DND-41 (cell line): ENCODE measurements around the gene MMRN2.

Source experiments
- ATAC-seq: fragments of 200-7000 bp; cut with Tn5 transposase; 3 replicates; pipeline ENCODE4 v1.9.1; 2021; ENCODE audit warnings: low read depth; ENCODE audit not compliant: insufficient read depth
- DNase-seq: peaks from one replicate; pipeline ENCODE4 v3.0.0-alpha.2; 2020
- H2AFZ ChIP-seq: 2 replicates; pipeline ENCODE4 v1.6.0; 2012; ENCODE audit warnings: low read depth, low read length
- H3K27ac ChIP-seq: 2 replicates; pipeline ENCODE4 v1.5.1; 2012; ENCODE audit warnings: low read length, inconsistent platforms
- H3K27me3 ChIP-seq: fragments of 200-600 bp; sonication (generic); 2 replicates; pipeline ENCODE4 v1.6.0; 2012; ENCODE audit warnings: low read length, mild to moderate bottlenecking, inconsistent platforms; ENCODE audit not compliant: insufficient read depth, poor library complexity
- H3K36me3 ChIP-seq: 2 replicates; pipeline ENCODE4 v1.5.1; 2012; ENCODE audit warnings: low read length, inconsistent platforms; ENCODE audit not compliant: insufficient read depth
- H3K4me1 ChIP-seq: 2 replicates; pipeline ENCODE4 v1.5.1; 2012; ENCODE audit warnings: mild to moderate bottlenecking, low read length; ENCODE audit not compliant: insufficient read depth
- H3K4me2 ChIP-seq: 2 replicates; pipeline ENCODE4 v1.6.0; 2012; ENCODE audit warnings: mild to moderate bottlenecking, moderate library complexity, low read length, inconsistent platforms; ENCODE audit not compliant: insufficient read depth
- H3K4me3 ChIP-seq, 2 experiments: fragments of 200-600 bp in 1 of 2; shearing (Covaris generic) in 1 of 2; 2 replicates each; pipeline ENCODE4 v1.5.1; 2012 to 2016; ENCODE audit warnings: inconsistent platforms in 2 of 2, low read length in 2 of 2, mild to moderate bottlenecking in 2 of 2, low read depth in 1 of 2, moderate library complexity in 1 of 2
- H3K79me2 ChIP-seq: 2 replicates; pipeline ENCODE4 v1.6.0; 2012; ENCODE audit warnings: low read length, inconsistent platforms; ENCODE audit not compliant: insufficient read depth
- H3K9ac ChIP-seq: 2 replicates; pipeline ENCODE4 v1.6.0; 2012; ENCODE audit warnings: low read depth, mild to moderate bottlenecking, inconsistent platforms, low read length, moderate library complexity
- H3K9me3 ChIP-seq: 2 replicates; pipeline ENCODE4 v1.5.1; 2012; ENCODE audit warnings: low read length, moderate library complexity, mild to moderate bottlenecking, inconsistent platforms; ENCODE audit not compliant: insufficient read depth, severe bottlenecking
- H4K20me1 ChIP-seq: 2 replicates; pipeline ENCODE4 v1.6.0; 2012; ENCODE audit warnings: low read length; ENCODE audit not compliant: insufficient read depth
- EZH2 ChIP-seq: IDR thresholded peaks from 3 replicates; pipeline ENCODE4 v1.6.1; 2012; ENCODE audit warnings: borderline replicate concordance, low read depth, mild to moderate bottlenecking, moderate library complexity, low read length, inconsistent platforms; ENCODE audit not compliant: severe bottlenecking
- TF ChIP-seq, protein P1 (sequence below): IDR thresholded peaks from 2 replicates; pipeline ENCODE4 v1.5.1; 2012; ENCODE audit warnings: borderline replicate concordance, low read length, moderate library complexity, mild to moderate bottlenecking; ENCODE audit not compliant: poor library complexity, severe bottlenecking; ENCODE audit errors: extremely low read depth

MMRN2 gene

GRCh38 chr10:86964061-86964846 lies 6.8 kb upstream of the MMRN2 start:
- Histone ChIP-seq H2AFZ (no peak overlapping the region), H3K9ac (no peak overlapping the region), H3K4me1 (no peaks in the 10 kb centered on the region), H3K27ac (no peak overlapping the region), H3K9me3 (no peaks in the 10 kb centered on the region), H3K27me3 (no peaks in the 10 kb centered on the region), H3K79me2 (no peaks in the 10 kb centered on the region), H3K36me3 (no peaks in the 10 kb centered on the region), H4K20me1 (no peaks in the 10 kb centered on the region; the same call in 1 of the 2 replicates), H3K4me2 (no peak overlapping the region), H3K4me3 (no peak overlapping the region)
- no peak for DNase-seq
- ATAC-seq, result no peak
- TF ChIP-seq EZH2, result no peak
- TF ChIP-seq, protein P1, sequence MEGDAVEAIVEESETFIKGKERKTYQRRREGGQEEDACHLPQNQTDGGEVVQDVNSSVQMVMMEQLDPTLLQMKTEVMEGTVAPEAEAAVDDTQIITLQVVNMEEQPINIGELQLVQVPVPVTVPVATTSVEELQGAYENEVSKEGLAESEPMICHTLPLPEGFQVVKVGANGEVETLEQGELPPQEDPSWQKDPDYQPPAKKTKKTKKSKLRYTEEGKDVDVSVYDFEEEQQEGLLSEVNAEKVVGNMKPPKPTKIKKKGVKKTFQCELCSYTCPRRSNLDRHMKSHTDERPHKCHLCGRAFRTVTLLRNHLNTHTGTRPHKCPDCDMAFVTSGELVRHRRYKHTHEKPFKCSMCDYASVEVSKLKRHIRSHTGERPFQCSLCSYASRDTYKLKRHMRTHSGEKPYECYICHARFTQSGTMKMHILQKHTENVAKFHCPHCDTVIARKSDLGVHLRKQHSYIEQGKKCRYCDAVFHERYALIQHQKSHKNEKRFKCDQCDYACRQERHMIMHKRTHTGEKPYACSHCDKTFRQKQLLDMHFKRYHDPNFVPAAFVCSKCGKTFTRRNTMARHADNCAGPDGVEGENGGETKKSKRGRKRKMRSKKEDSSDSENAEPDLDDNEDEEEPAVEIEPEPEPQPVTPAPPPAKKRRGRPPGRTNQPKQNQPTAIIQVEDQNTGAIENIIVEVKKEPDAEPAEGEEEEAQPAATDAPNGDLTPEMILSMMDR, result no peak

- no peaks in the 10 kb centered on the region for H3K4me1 ChIP-seq
- no peaks in the 10 kb centered on the region for H3K9me3 ChIP-seq
- H3K27me3 ChIP-seq, result no peaks in the 10 kb centered on the region
- H3K27ac ChIP-seq, result no peak overlapping the region
- H3K4me2 ChIP-seq, result no peak overlapping the region
- no peak overlapping the region for H3K9ac ChIP-seq
- no peaks in the 10 kb centered on the region for H3K79me2 ChIP-seq
- no peak overlapping the region for H3K4me3 ChIP-seq
- no peak for DNase-seq
- ATAC-seq, result no peak
- no peak overlapping the region for H2AFZ ChIP-seq
- no peaks in the 10 kb centered on the region; the same call in 1 of the 2 replicates for H4K20me1 ChIP-seq
- H3K36me3 ChIP-seq, result no peaks in the 10 kb centered on the region
- TF ChIP-seq EZH2, result no peak
- TF ChIP-seq, protein P1, result no peak
Measured at GRCh38 chr10:86963341-86963919, 6.0 kb upstream of the MMRN2 start.

- DNase-seq, result no peak
- Histone ChIP-seq H3K36me3 (no peaks in the 10 kb centered on the region), H3K4me2 (no peak overlapping the region), H4K20me1 (no peaks in the 10 kb centered on the region; the same call in 1 of the 2 replicates), H3K79me2 (no peaks in the 10 kb centered on the region), H2AFZ (no peak overlapping the region), H3K4me3 (no peak overlapping the region), H3K4me1 (no peaks in the 10 kb centered on the region), H3K27me3 (no peaks in the 10 kb centered on the region), H3K9me3 (no peaks in the 10 kb centered on the region), H3K27ac (no peak overlapping the region), H3K9ac (no peak overlapping the region)
- TF ChIP-seq, protein P1, result no peak
- no peak for TF ChIP-seq EZH2
- no peak for ATAC-seq
Measured at GRCh38 chr10:86962981-86963310, 5.5 kb upstream of the MMRN2 start.
